HL-60 (cell line): Measurements from ENCODE around the gene ATL1.

Experiments
- CTCF ChIP-seq: IDR thresholded peaks from one replicate; pipeline ENCODE4 v1.5.1; 2011; ENCODE audit warnings: low read length, control low read depth, inconsistent platforms; ENCODE audit not compliant: insufficient read depth
- GABPA ChIP-seq: IDR thresholded peaks from 2 replicates; pipeline ENCODE4 v1.6.1; 2012; ENCODE audit warnings: low read depth
- POLR2AphosphoS5 ChIP-seq: IDR thresholded peaks from 2 replicates; pipeline ENCODE4 v1.6.1; 2012; ENCODE audit warnings: low read depth
- REST ChIP-seq: IDR thresholded peaks from 2 replicates; pipeline ENCODE4 v1.6.1; 2012; ENCODE audit warnings: low read depth; ENCODE audit not compliant: insufficient replicate concordance

GRCh38 chr14:50666772-50667683, 107.1 kb downstream of the ATL1 start:
- TF ChIP-seq POLR2AphosphoS5: no peak
- TF ChIP-seq CTCF: no peak
- no peak for TF ChIP-seq GABPA
- TF ChIP-seq REST: no peak
